Upper lobe of left lung (tissue), 6 donors: ENCODE measurements around the gene CERS1. TPM values are rescaled to one million over a fixed set of nuclear protein-coding genes. Genes with fewer than 3 reads are reported as not detected.

Experiments
- ATAC-seq, 2 donors: fragments of 200-7000 bp; cut with Tn5 transposase; one replicate each; pipeline ENCODE4 v1.9.1; 2022; ENCODE audit warnings: mild to moderate bottlenecking in 2 of 2, moderate library complexity in 2 of 2; ENCODE audit not compliant: low FRiP score in 2 of 2
- DNase-seq, 2 donors: peaks; one replicate each; pipeline ENCODE4 v3.0.0-alpha.2; 2019 to 2020
- H3K27ac ChIP-seq, 4 donors: fragments of 200-600 bp; sonication (generic); one replicate each; pipeline ENCODE4 v1.5.1; 2016 to 2019
- H3K27me3 ChIP-seq, 4 donors: fragments of 200-600 bp; sonication (generic); one replicate each; pipeline ENCODE4 v1.5.1; 2017 to 2019
- H3K36me3 ChIP-seq, 4 donors: fragments of 200-600 bp; sonication (generic); one replicate each; pipeline ENCODE4 v1.5.1; 2016 to 2019
- H3K4me1 ChIP-seq, 4 donors: fragments of 200-600 bp; sonication (generic); one replicate each; pipeline ENCODE4 v1.5.1; 2018 to 2019
- H3K4me3 ChIP-seq, 4 donors: fragments of 200-600 bp; sonication (generic); one replicate each; pipeline ENCODE4 v1.5.1; 2017 to 2019; ENCODE audit warnings: mild to moderate bottlenecking in 2 of 4, moderate library complexity in 1 of 4
- H3K9me3 ChIP-seq, 4 donors: fragments of 200-600 bp; sonication (generic); one replicate each; pipeline ENCODE4 v1.5.1; 2018 to 2019
- EP300 ChIP-seq, 4 donors: sonication (generic); formaldehyde crosslinking; IDR thresholded peaks; one replicate each; pipeline ENCODE4 v1.5.1; 2017; ENCODE audit warnings: antibody characterized with exemption in 4 of 4, control low read depth in 2 of 4
- POLR2A ChIP-seq, 4 donors: fragments of 450-650 bp; IDR thresholded peaks; one replicate each; pipeline ENCODE4 v1.5.1; 2016 to 2017; ENCODE audit warnings: antibody characterized with exemption in 4 of 4, mild to moderate bottlenecking in 2 of 4
- POLR2AphosphoS5 ChIP-seq, 2 donors: sonication (generic); formaldehyde crosslinking; IDR thresholded peaks; one replicate each; pipeline ENCODE4 v1.5.1; 2017; ENCODE audit warnings: antibody characterized with exemption in 2 of 2
- WGBS, 2 donors: methylation state at CpG; one replicate each; pipeline ENCODE4 v1.1.5; 2017 to 2018; 5-methylcytosine and 5-hydroxymethylcytosine counted together
- total RNA-seq, 6 donors: library from RNA; depleted of rRNA in 4 of 6; stranded (reverse); fragments of >200 nt in 4 of 6; gene quantifications; one replicate each; pipeline versions ENCODE4 v1.1.0 to v1.2.1, GENCODE V29; 2016 to 2021
- TF ChIP-seq, protein P1 (sequence below), 6 experiments: fragments of 450-650 bp in 4 of 6; fragments of 200-600 bp in 2 of 6; sonication (generic) in 2 of 6; IDR thresholded peaks; one replicate each; pipeline ENCODE4 v1.5.1; 2016 to 2019; ENCODE audit warnings: antibody characterized with exemption in 6 of 6
- donor health status: DM: no; HTN: no; CAD: no; lungs with moderate emphysema.
- donor health status: DM: no; HTN: yes; CAD: no; lungs with severe emphysema.

Gene CERS1
- total RNA-seq, 6 donors from 2014 or later, result 0.20 to 0.30 TPM; not detected in 4

DNA sequence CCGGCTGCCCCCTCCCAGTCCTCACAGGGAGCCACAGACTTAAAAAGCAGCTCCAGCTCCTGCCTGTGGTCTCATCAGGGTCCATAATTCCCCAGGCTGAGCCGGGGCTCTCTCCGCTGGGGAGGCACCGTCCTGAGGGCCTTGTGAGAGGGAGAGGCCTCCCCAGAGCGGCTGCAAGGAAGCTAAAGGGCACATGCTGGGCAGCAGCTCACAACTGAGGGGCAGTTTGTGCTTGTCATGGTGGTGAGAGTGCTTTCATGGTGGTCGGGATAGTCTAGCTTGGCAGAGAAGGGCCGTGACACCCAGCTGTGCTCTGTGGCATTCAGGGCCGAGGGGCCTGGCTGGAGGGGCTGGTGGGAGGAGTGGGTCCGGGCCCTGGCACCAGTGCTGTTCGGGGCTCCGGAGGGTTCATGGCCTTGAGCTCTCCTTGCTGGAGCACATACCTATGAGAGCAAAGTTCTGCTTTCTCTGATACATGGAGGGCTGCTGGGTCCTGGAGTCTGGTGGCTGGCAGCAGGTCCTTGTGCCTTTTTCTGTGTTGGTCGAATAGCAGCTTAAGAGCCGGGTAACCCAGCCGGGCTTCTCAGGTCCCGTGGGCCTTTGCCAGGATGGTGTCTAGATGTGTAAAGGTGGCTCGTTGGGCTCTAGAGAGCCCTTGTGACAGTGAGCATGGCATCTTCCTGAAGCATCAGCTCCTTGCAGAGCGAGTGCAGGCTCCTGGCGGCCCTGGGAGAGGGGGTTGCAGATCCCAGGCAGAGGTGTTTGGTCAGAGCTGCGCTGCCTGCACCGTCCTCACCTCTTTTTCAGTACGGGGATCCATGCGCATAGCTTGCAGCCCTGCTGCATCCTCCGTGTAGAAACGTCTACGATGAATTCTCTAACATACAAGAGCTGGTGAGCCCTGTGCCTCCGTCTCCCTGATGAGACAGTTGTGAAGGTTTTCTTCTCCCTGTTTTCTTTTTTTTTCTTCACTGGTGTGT, 55.4 kb downstream of the CERS1 start:
- H3K9me3 ChIP-seq, result no peaks in the 10 kb centered on the region
- DNase-seq (peak in 1 of 2 donors; percentile 54), ATAC-seq (no peak)
- WGBS, 2 donors, result 78 to 87% methylated on average over 17 to 24 of the region's 26 CpGs
- peaks cover 63 to 100% (median 80%) of the 10 kb centered on the region in 4 donors for H3K4me1 ChIP-seq
- no peaks in the 10 kb centered on the region for H3K27me3 ChIP-seq
- H3K36me3 ChIP-seq, result peaks cover 0 to 6% (median 2%) of the 10 kb centered on the region in 4 donors
- peak overlapping the region in 2 of 4 donors; percentile 27 to 40 for H3K27ac ChIP-seq
- TF ChIP-seq POLR2A (IDR thresholded peaks at IDR 0.05) (no peak), POLR2AphosphoS5 (IDR thresholded peaks at IDR 0.05) (no peak), EP300 (IDR thresholded peaks at IDR 0.05) (no peak)
- TF ChIP-seq, protein P1, sequence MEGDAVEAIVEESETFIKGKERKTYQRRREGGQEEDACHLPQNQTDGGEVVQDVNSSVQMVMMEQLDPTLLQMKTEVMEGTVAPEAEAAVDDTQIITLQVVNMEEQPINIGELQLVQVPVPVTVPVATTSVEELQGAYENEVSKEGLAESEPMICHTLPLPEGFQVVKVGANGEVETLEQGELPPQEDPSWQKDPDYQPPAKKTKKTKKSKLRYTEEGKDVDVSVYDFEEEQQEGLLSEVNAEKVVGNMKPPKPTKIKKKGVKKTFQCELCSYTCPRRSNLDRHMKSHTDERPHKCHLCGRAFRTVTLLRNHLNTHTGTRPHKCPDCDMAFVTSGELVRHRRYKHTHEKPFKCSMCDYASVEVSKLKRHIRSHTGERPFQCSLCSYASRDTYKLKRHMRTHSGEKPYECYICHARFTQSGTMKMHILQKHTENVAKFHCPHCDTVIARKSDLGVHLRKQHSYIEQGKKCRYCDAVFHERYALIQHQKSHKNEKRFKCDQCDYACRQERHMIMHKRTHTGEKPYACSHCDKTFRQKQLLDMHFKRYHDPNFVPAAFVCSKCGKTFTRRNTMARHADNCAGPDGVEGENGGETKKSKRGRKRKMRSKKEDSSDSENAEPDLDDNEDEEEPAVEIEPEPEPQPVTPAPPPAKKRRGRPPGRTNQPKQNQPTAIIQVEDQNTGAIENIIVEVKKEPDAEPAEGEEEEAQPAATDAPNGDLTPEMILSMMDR (IDR thresholded peaks at IDR 0.05), result no peak
- H3K4me3 ChIP-seq, result no peak overlapping the region

DNA sequence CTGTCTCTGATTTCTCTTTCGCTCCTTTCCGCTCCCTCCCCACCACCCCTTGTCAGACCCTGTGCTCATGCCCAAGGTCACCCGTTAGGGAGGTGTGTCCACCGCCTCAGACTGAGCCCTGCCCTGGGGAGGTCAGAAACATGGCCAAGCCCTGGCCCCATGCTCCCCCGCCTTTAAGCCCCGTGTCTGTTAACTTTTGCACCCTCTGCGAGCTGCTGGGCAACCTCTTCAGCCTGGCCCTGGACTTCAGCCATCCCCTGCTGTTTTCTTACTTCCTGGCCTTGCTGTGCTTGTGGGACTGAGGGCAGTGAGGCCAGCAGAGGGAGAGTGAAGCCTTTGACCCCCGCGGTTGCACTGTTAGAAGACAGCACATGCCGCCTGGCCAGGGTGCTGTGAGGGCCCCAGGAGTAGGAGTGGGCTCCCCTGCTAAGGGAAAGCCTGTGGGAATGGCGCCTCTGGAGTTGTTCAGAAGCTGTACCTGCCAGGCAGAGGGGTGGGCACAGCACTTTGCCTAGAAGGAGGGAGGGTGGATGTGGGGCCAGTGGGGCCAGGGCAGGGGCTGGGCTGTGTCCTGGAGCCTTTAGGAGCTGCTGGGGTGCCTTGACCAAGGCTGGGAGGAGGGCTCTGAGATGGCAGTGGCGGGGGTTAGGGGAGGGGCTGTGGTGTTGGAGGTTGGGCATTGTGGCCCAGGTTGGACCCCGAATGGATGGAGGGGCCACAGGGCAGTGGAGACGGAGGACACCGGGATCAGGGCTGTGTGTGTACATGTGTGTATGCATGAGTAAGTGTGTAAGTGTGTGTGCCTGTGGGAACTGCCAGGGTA, 56.3 kb downstream of the CERS1 start:
- Histone ChIP-seq H3K9me3 (no peaks in the 10 kb centered on the region), H3K27ac (peak overlapping the region in 2 of 4 donors; percentile 27 to 40), H3K4me1 (peaks cover 70 to 100% (median 86%) of the 10 kb centered on the region in 4 donors), H3K36me3 (peaks cover 0 to 10% (median 3%) of the 10 kb centered on the region in 4 donors), H3K27me3 (no peaks in the 10 kb centered on the region), H3K4me3 (no peak overlapping the region)
- no peak for TF ChIP-seq POLR2A (IDR thresholded peaks at IDR 0.05)
- peak; percentile 51 to 67 for DNase-seq
- WGBS, 2 donors, result 65 to 77% methylated on average over 13 to 15 of the region's 15 CpGs
- peak; percentile 16 to 17 for ATAC-seq

DNA sequence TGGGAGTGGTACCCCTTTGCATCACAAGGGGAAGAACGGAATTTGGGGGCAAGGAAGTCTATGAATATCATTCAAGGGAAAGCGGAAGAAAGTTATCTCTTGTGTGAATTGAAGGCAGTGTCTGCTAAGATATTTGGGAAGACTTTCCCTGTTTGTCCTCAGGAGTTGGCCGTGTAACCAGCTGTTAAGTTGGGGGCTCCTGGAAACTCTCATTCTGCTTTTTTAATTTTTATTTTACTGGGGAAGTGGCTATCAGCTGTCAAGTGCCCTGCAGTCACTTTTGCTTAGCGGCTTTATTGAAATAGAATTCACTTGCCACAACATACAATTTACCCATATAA, 61.3 kb downstream of the CERS1 start:
- peak overlapping the region in 2 of 4 donors; percentile 83 to 92 for H3K4me3 ChIP-seq
- peak overlapping the region in 2 of 4 donors; percentile 92 to 98 for H3K27ac ChIP-seq
- no peak for DNase-seq
- WGBS, 2 donors, result 58 to 72% methylated on average over 4 of the region's 4 CpGs
- peaks cover 0 to 10% (median 3%) of the 10 kb centered on the region in 4 donors for H3K36me3 ChIP-seq
- TF ChIP-seq POLR2AphosphoS5 (IDR thresholded peaks at IDR 0.05) (no peak), POLR2A (IDR thresholded peaks at IDR 0.05) (no peak), EP300 (IDR thresholded peaks at IDR 0.05) (no peak)
- H3K27me3 ChIP-seq, result no peaks in the 10 kb centered on the region
- no peaks in the 10 kb centered on the region for H3K9me3 ChIP-seq
- peaks cover 43 to 76% (median 62%) of the 10 kb centered on the region in 4 donors for H3K4me1 ChIP-seq
- no peak for ATAC-seq

DNA sequence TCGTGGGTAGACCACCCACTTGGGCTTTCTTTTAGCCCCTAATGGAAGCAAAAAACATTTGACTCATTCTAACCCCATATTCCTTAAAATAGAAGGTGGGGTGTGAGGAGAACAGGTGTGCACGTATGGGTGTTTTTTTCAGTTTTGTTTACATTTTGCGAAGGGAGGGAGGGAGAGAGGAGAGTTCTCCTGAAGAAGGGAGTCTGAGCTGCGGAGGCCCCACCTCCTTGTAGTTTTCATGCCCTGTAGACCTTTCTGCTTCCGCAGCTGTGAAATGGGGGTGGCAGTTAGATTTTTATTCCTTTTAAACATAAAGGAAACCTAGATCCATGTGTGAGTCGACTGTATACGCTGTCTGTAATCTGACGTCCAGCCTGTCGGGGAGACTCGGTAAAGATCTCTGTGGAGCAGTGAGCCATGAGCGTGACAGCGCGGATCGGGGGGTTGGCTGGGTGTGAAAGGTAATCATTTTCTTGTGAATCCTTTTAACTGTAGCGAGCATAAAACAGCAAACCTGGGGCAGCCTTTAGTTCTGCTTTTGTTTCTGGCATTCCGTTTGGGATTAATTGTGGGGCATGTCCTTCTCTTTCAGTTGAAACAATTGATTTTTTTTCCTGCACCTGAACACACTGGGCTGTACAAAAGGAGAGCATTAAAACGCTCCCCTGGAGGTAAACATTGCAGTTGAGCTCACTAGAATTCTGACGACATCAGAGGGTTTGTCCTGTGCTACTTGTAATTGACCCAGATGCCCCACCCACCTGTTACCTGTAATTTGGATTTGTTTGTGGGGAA, 61.9 kb downstream of the CERS1 start:
- peak in 1 of 2 donors; percentile 46 for DNase-seq
- H3K27ac ChIP-seq, result peak overlapping the region; percentile 45 to 98 (median 93)

DNA sequence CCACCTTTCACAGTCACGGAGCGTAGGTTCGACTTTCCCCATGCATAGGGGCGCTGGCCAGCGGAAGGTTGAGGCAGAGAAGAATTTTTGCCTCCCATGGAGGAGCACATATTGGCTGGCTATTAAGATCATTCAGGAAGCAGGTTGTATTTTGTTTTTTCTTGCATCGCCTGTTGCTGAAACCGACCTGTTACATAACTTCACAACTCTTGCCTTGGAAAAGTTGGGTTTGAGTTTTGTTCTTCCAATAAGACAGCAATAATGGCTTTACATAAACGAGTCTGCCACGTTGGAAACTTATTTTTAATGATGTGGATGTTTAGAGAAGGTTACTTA, 62.8 kb downstream of the CERS1 start:
- no peaks in the 10 kb centered on the region for H3K27me3 ChIP-seq
- H3K4me1 ChIP-seq, result peaks cover 34 to 61% (median 49%) of the 10 kb centered on the region in 4 donors
- peaks cover 0 to 10% (median 3%) of the 10 kb centered on the region in 4 donors for H3K36me3 ChIP-seq
- H3K4me3 ChIP-seq, result peak overlapping the region; percentile 73 to 92 (median 88)
- no peaks in the 10 kb centered on the region for H3K9me3 ChIP-seq
- no peak for TF ChIP-seq POLR2AphosphoS5 (IDR thresholded peaks at IDR 0.05)
- no peak for TF ChIP-seq POLR2A (IDR thresholded peaks at IDR 0.05)
- TF ChIP-seq, protein P1 (IDR thresholded peaks at IDR 0.05), result no peak
- TF ChIP-seq EP300 (IDR thresholded peaks at IDR 0.05), result no peak
- no peak for DNase-seq
- peak overlapping the region; percentile 91 to 98 (median 93) for H3K27ac ChIP-seq
- no peak for ATAC-seq
- WGBS, 2 donors, result 3 to 4% methylated on average over 9 of the region's 9 CpGs

More for the DNA sequence above, 61.9 kb downstream of the CERS1 start:
- H3K27me3 ChIP-seq, result no peaks in the 10 kb centered on the region
- H3K4me3 ChIP-seq, result peak overlapping the region; percentile 24 to 92 (median 88)
- TF ChIP-seq, protein P1 (IDR thresholded peaks at IDR 0.05), result no peak
- TF ChIP-seq POLR2A (IDR thresholded peaks at IDR 0.05), result no peak
- TF ChIP-seq POLR2AphosphoS5 (IDR thresholded peaks at IDR 0.05), result no peak
- no peak for TF ChIP-seq EP300 (IDR thresholded peaks at IDR 0.05)
- peaks cover 0 to 10% (median 3%) of the 10 kb centered on the region in 4 donors for H3K36me3 ChIP-seq
- peaks cover 37 to 70% (median 56%) of the 10 kb centered on the region in 4 donors for H3K4me1 ChIP-seq
- ATAC-seq, result no peak
- no peaks in the 10 kb centered on the region for H3K9me3 ChIP-seq
- WGBS, 2 donors, result 21 to 27% methylated on average over 18 of the region's 18 CpGs
